GM18520 (cell line): ENCODE data around the gene TRIM13.
"Not testable (repeated sequence)": the region's sequence is repeated elsewhere in the genome, so short reads cannot be mapped to it uniquely, and the experiment has no call there.

Source experiments
- ATAC-seq: cut with Tn5 transposase; IDR thresholded peaks from one replicate; pipeline ENCODE4 v1.9.1; 2021; ENCODE audit not compliant: unreplicated experiment

TRIM13 gene

GRCh38 chr13:49996951-49997895, at the start of gene TRIM13:
TSS of gene TRIM13 (plus strand) at chr13:49997042. CDS start at chr13:50011941, 14,899 bp downstream.
- peak; percentile 46 for ATAC-seq

- ATAC-seq, result not testable (repeated sequence)
Observed at GRCh38 chr13:49948777-49949270, 48.0 kb upstream of the TRIM13 start.

GRCh38 chr13:49951754-49952535, 44.9 kb upstream of the TRIM13 start:
- no peak for ATAC-seq

- ATAC-seq, result no peak
Observed at GRCh38 chr13:49953560-49953959, 43.3 kb upstream of the TRIM13 start.

GRCh38 chr13:49954674-49955455, 42.0 kb upstream of the TRIM13 start:
- no peak for ATAC-seq

GRCh38 chr13:49956131-49956530, 40.7 kb upstream of the TRIM13 start:
- ATAC-seq, result no peak

- ATAC-seq, result no peak
Observed at GRCh38 chr13:49958321-49958720, 38.5 kb upstream of the TRIM13 start.

GRCh38 chr13:49967456-49967855, 29.4 kb upstream of the TRIM13 start:
- ATAC-seq, result no peak

GRCh38 chr13:49972709-49973108, 24.1 kb upstream of the TRIM13 start:
- no peak for ATAC-seq

- ATAC-seq, result no peak
Observed at GRCh38 chr13:49975826-49976225, 21.0 kb upstream of the TRIM13 start.

GRCh38 chr13:49976314-49977258, 20.3 kb upstream of the TRIM13 start:
- ATAC-seq, result no peak

GRCh38 chr13:49977992-49978391, 18.9 kb upstream of the TRIM13 start:
- no peak for ATAC-seq

GRCh38 chr13:49980266-49980665, 16.6 kb upstream of the TRIM13 start:
- ATAC-seq, result no peak

- no peak for ATAC-seq
Observed at GRCh38 chr13:49985129-49985528, 11.7 kb upstream of the TRIM13 start.

- no peak for ATAC-seq
Observed at GRCh38 chr13:49986471-49986870, 10.4 kb upstream of the TRIM13 start.

GRCh38 chr13:49990612-49991011, 6.2 kb upstream of the TRIM13 start:
- ATAC-seq, result not testable (repeated sequence)

- ATAC-seq, result no peak
Observed at GRCh38 chr13:49993111-49993510, 3.7 kb upstream of the TRIM13 start.

- ATAC-seq, result no peak
Observed at GRCh38 chr13:49993666-49994065, 3.2 kb upstream of the TRIM13 start.

- no peak for ATAC-seq
Observed at GRCh38 chr13:49995625-49996101, 1.2 kb upstream of the TRIM13 start.
